ENCODE data around the gene CTCF.
A peak's percentile ranks its signal among the peaks of the same experiment; 100 is the strongest.

The CTCF gene

DNA sequence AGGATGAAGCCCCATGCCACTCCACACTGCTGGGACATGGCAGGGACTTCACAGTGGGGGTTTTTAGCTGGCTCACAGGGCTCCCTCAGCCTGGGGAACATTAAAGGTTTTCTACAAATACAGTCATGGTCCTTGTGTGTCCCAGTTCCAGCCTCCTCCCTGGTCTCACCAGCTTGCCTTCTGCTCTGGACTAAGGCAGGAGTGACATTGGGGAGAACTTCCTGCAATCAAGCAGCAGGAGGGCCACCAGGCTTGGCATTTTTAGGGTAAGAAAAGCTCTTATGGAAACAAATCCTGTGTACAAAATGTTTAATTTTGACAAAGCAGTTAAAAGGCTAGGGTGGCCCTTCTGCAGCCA is 100.3 kb downstream of the CTCF start:
- no peak overlapping the region for H2AFZ ChIP-seq (ENCODE audit: low read length)
- TF ChIP-seq EZH2phosphoT487 (IDR thresholded peaks at IDR 0.05; ENCODE audit: borderline replicate concordance) = no peak
- TF ChIP-seq, protein P1, sequence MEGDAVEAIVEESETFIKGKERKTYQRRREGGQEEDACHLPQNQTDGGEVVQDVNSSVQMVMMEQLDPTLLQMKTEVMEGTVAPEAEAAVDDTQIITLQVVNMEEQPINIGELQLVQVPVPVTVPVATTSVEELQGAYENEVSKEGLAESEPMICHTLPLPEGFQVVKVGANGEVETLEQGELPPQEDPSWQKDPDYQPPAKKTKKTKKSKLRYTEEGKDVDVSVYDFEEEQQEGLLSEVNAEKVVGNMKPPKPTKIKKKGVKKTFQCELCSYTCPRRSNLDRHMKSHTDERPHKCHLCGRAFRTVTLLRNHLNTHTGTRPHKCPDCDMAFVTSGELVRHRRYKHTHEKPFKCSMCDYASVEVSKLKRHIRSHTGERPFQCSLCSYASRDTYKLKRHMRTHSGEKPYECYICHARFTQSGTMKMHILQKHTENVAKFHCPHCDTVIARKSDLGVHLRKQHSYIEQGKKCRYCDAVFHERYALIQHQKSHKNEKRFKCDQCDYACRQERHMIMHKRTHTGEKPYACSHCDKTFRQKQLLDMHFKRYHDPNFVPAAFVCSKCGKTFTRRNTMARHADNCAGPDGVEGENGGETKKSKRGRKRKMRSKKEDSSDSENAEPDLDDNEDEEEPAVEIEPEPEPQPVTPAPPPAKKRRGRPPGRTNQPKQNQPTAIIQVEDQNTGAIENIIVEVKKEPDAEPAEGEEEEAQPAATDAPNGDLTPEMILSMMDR (conservative IDR thresholded peaks at IDR 0.05; ENCODE audit: low read length) = no peak
- H3K79me2 ChIP-seq (ENCODE audit: insufficient read depth, low read length) = peaks cover 12% of the 10 kb centered on the region; the same call in 1 of the 2 replicates
- peaks cover 18% of the 10 kb centered on the region for H3K4me1 ChIP-seq (ENCODE audit: insufficient read depth, low read length, poor library complexity, severe bottlenecking)
- H3K4me3 ChIP-seq (ENCODE audit: low read length, poor library complexity, severe bottlenecking) = no peak overlapping the region
- no peaks in the 10 kb centered on the region for H3F3A ChIP-seq (ENCODE audit: low read depth)
- no peaks in the 10 kb centered on the region for H3K9me3 ChIP-seq (ENCODE audit: insufficient read depth, low read depth, low read length)
- no peaks in the 10 kb centered on the region for H3K27me3 ChIP-seq (ENCODE audit: insufficient read depth, low read length, poor library complexity, severe bottlenecking)
- H3K9ac ChIP-seq (ENCODE audit: low read depth, low read length, poor library complexity, severe bottlenecking) = no peak overlapping the region
- H3K36me3 ChIP-seq (ENCODE audit: insufficient read depth, low read length) = peaks cover 5% of the 10 kb centered on the region; the same call in 1 of the 2 replicates
- H3K4me2 ChIP-seq (ENCODE audit: low read depth, low read length, poor library complexity, severe bottlenecking) = no peak overlapping the region
- H4K20me1 ChIP-seq (ENCODE audit: insufficient read depth, low read length, poor library complexity, severe bottlenecking) = peaks cover 22% of the 10 kb centered on the region
- H3K9me2 ChIP-seq (replicated peaks; ENCODE audit: low read depth, low read length) = no peaks in the 10 kb centered on the region

DNA sequence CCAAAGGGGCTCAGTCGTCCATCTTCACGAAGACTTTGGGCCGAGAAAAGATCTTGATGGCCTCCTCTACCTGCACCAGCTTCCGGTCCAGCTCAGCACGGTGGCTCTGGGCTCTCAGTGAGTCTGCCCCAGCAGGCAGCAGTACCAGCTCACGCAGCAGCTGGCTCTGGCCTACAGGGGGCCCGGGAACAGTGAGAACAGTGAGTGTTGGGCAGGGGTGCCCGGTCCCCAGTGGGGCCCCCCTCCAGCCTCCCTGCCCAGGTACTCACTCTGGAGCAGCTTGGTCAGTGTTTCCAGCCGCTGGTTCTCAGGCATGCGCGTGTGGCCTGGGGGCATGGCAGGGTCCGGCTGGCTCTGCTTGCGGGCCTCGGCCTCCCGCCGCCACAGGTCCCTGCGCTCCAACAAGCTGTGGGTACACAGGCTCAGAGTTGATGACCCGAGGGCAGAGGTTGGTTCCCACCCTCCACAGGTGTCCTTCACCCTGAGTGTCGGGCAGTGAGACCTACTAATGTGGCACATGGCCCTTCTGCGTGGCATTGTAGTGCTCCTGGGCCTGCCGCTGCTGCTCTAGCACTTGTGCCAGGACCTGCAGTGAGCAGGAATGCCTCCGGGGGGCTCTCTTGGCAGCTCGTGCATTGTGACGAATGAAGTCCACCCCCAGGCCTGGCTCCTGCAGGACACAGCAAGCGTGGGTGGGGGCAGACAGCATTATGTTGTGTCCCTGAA is 101.0 kb downstream of the CTCF start:
- H2AFZ ChIP-seq (ENCODE audit: low read length) = no peak overlapping the region
- no peaks in the 10 kb centered on the region for H3F3A ChIP-seq (ENCODE audit: low read depth)
- H3K4me3 ChIP-seq (ENCODE audit: low read length, poor library complexity, severe bottlenecking) = no peak overlapping the region
- H3K36me3 ChIP-seq (ENCODE audit: insufficient read depth, low read length) = no peaks in the 10 kb centered on the region; the same call in 1 of the 2 replicates
- H3K4me1 ChIP-seq (ENCODE audit: insufficient read depth, low read length, poor library complexity, severe bottlenecking) = peaks cover 23% of the 10 kb centered on the region
- no peaks in the 10 kb centered on the region for H3K9me3 ChIP-seq (ENCODE audit: insufficient read depth, low read depth, low read length)
- no peak for TF ChIP-seq EZH2phosphoT487 (IDR thresholded peaks at IDR 0.05; ENCODE audit: borderline replicate concordance)
- TF ChIP-seq, protein P1 (conservative IDR thresholded peaks at IDR 0.05; ENCODE audit: low read length) = peak; percentile 56
- H3K79me2 ChIP-seq (ENCODE audit: insufficient read depth, low read length) = peaks cover 12% of the 10 kb centered on the region; the same call in 1 of the 2 replicates
- no peak overlapping the region for H3K4me2 ChIP-seq (ENCODE audit: low read depth, low read length, poor library complexity, severe bottlenecking)
- H3K9ac ChIP-seq (ENCODE audit: low read depth, low read length, poor library complexity, severe bottlenecking) = no peak overlapping the region
- no peaks in the 10 kb centered on the region for H3K9me2 ChIP-seq (replicated peaks; ENCODE audit: low read depth, low read length)
- peaks cover 17% of the 10 kb centered on the region for H4K20me1 ChIP-seq (ENCODE audit: insufficient read depth, low read length, poor library complexity, severe bottlenecking)
- no peaks in the 10 kb centered on the region for H3K27me3 ChIP-seq (ENCODE audit: insufficient read depth, low read length, poor library complexity, severe bottlenecking)

DNA sequence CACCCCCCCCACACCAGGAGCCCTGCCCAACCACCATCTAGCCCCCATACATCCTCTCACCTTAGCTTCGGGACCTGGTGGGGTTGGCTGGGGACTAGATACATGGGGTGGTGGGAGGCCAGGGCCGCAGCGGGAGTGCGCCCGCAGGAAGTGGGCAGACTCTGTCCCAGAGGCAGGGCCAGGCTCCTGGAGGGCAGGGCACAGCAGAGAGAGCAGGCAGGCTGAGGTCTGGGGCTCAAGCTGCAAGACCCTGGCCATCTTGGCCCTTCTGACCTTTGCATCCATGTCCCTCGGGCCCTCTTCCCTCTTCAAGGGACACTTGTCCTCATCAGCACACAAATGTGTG is 101.5 kb downstream of the CTCF start:
- TF ChIP-seq, protein P1 (conservative IDR thresholded peaks at IDR 0.05; ENCODE audit: low read length) = 0 out of 2 replicates have a peak, but pooled peaks have one; percentile 5
- TF ChIP-seq EZH2phosphoT487 (IDR thresholded peaks at IDR 0.05; ENCODE audit: borderline replicate concordance) = no peak
- Histone ChIP-seq H3K9me3 (ENCODE audit: insufficient read depth, low read depth, low read length) (no peaks in the 10 kb centered on the region), H2AFZ (ENCODE audit: low read length) (no peak overlapping the region), H4K20me1 (ENCODE audit: insufficient read depth, low read length, poor library complexity, severe bottlenecking) (peaks cover 11% of the 10 kb centered on the region), H3K27me3 (ENCODE audit: insufficient read depth, low read length, poor library complexity, severe bottlenecking) (no peaks in the 10 kb centered on the region), H3K4me1 (ENCODE audit: insufficient read depth, low read length, poor library complexity, severe bottlenecking) (peaks cover 24% of the 10 kb centered on the region), H3K36me3 (ENCODE audit: insufficient read depth, low read length) (no peaks in the 10 kb centered on the region), H3K4me2 (ENCODE audit: low read depth, low read length, poor library complexity, severe bottlenecking) (no peak overlapping the region), H3F3A (ENCODE audit: low read depth) (no peaks in the 10 kb centered on the region), H3K4me3 (ENCODE audit: low read length, poor library complexity, severe bottlenecking) (no peak overlapping the region), H3K9ac (ENCODE audit: low read depth, low read length, poor library complexity, severe bottlenecking) (no peak overlapping the region), H3K9me2 (replicated peaks; ENCODE audit: low read depth, low read length) (no peaks in the 10 kb centered on the region), H3K79me2 (ENCODE audit: insufficient read depth, low read length) (peaks cover 10% of the 10 kb centered on the region; the same call in 1 of the 2 replicates)
